ENCODE measurements around the gene SEMA5A. TPM values are rescaled to one million over a fixed set of nuclear protein-coding genes. Genes with fewer than 3 reads are reported as not detected.

SEMA5A gene
- total RNA-seq, 1 experiment from 2014 or later: 34.3 TPM

GRCh38 chr5:9009931-9010651 is 535.8 kb downstream of the SEMA5A start:
- intact Hi-C loops (cut with micrococcal nuclease; ENCODE audit: unreplicated experiment): no loop called here
- Histone ChIP-seq H3K27me3 (replicated peaks; ENCODE audit: control insufficient read depth, insufficient read depth, low read length) (no peaks in the 10 kb centered on the region), H3K9me3 (no peaks in the 10 kb centered on the region), H3K36me3 (ENCODE audit: control insufficient read depth, insufficient read depth, low read length) (no peaks in the 10 kb centered on the region), H3K4me3 (ENCODE audit: low read depth, low read length) (no peak overlapping the region), H3K4me1 (no peaks in the 10 kb centered on the region)
- ChIA-PET CTCF (no interaction called here), POLR2A (no interaction called here)
- no peaks in the 10 kb centered on the region for H3K36me3 Mint-ChIP-seq (ENCODE audit: insufficient read depth, unreplicated experiment)
- no peaks in the 10 kb centered on the region for H3K4me1 Mint-ChIP-seq (ENCODE audit: low read depth, unreplicated experiment)
- H3K4me3 Mint-ChIP-seq (ENCODE audit: unreplicated experiment): no peak overlapping the region
- peaks cover 23% of the 10 kb centered on the region for H3K27me3 Mint-ChIP-seq (ENCODE audit: insufficient read depth, unreplicated experiment)
- no peak overlapping the region for H3K27ac Mint-ChIP-seq (ENCODE audit: unreplicated experiment)
- H3K9me3 Mint-ChIP-seq (ENCODE audit: unreplicated experiment): peaks cover 9% of the 10 kb centered on the region
- DNase-seq: no peak
- no TSS peak for BruUV-seq (replicated peaks)
- TF ChIP-seq, protein P1, sequence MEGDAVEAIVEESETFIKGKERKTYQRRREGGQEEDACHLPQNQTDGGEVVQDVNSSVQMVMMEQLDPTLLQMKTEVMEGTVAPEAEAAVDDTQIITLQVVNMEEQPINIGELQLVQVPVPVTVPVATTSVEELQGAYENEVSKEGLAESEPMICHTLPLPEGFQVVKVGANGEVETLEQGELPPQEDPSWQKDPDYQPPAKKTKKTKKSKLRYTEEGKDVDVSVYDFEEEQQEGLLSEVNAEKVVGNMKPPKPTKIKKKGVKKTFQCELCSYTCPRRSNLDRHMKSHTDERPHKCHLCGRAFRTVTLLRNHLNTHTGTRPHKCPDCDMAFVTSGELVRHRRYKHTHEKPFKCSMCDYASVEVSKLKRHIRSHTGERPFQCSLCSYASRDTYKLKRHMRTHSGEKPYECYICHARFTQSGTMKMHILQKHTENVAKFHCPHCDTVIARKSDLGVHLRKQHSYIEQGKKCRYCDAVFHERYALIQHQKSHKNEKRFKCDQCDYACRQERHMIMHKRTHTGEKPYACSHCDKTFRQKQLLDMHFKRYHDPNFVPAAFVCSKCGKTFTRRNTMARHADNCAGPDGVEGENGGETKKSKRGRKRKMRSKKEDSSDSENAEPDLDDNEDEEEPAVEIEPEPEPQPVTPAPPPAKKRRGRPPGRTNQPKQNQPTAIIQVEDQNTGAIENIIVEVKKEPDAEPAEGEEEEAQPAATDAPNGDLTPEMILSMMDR (IDR thresholded peaks at IDR 0.05; ENCODE audit: insufficient read depth in 1 of 2, low read depth in 1 of 2, low read length in 1 of 2, severe bottlenecking in 1 of 2, unreplicated experiment in 1 of 2): no peak

DNA sequence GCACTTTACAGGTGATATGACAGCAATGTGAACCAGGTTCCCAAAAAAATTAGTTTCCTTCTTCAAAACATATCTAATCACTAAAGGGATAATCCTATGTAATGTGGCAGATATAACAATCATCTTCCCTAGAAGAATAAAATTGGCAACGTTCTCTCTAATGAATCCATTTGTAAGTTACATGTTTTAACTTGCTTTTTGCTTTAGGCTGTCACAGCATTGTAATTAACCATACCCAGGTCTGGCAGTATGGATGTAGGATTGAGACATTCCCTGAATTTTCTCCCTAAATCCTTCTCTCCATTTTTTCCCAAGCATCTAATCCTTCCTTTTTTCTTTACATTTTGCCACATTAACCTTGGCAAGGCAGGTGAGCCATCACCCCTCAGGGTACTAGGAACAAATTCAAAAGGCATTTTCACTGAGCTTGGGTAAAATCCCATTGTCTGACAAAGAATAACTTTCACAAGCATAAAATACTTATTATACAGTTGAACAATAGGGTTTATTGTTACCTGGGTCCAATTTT is 548.3 kb downstream of the SEMA5A start:
- H3K9me3 Mint-ChIP-seq (ENCODE audit: unreplicated experiment): no peaks in the 10 kb centered on the region
- Histone ChIP-seq H3K4me3 (ENCODE audit: low read depth, low read length) (no peak overlapping the region), H3K9me3 (no peaks in the 10 kb centered on the region), H3K27me3 (replicated peaks; ENCODE audit: control insufficient read depth, insufficient read depth, low read length) (no peaks in the 10 kb centered on the region), H3K36me3 (ENCODE audit: control insufficient read depth, insufficient read depth, low read length) (no peaks in the 10 kb centered on the region), H3K4me1 (no peaks in the 10 kb centered on the region)
- no peaks in the 10 kb centered on the region for H3K4me1 Mint-ChIP-seq (ENCODE audit: low read depth, unreplicated experiment)
- TF ChIP-seq, protein P1 (IDR thresholded peaks at IDR 0.05; ENCODE audit: insufficient read depth in 1 of 2, low read depth in 1 of 2, low read length in 1 of 2, severe bottlenecking in 1 of 2, unreplicated experiment in 1 of 2): no peak
- intact Hi-C loops (cut with micrococcal nuclease; ENCODE audit: unreplicated experiment): no loop called here
- ChIA-PET CTCF (no interaction called here), POLR2A (interaction anchor here (0.5 kb wide), 1 partner anchor 107 kb away, joined by 3 read pairs; no protein-coding TSS in a partner anchor)
- H3K36me3 Mint-ChIP-seq (ENCODE audit: insufficient read depth, unreplicated experiment): no peaks in the 10 kb centered on the region
- BruUV-seq (replicated peaks): no TSS peak
- no peak for DNase-seq
- H3K27ac Mint-ChIP-seq (ENCODE audit: unreplicated experiment): no peak overlapping the region
- H3K4me3 Mint-ChIP-seq (ENCODE audit: unreplicated experiment): no peak overlapping the region
- H3K27me3 Mint-ChIP-seq (ENCODE audit: insufficient read depth, unreplicated experiment): no peaks in the 10 kb centered on the region

DNA sequence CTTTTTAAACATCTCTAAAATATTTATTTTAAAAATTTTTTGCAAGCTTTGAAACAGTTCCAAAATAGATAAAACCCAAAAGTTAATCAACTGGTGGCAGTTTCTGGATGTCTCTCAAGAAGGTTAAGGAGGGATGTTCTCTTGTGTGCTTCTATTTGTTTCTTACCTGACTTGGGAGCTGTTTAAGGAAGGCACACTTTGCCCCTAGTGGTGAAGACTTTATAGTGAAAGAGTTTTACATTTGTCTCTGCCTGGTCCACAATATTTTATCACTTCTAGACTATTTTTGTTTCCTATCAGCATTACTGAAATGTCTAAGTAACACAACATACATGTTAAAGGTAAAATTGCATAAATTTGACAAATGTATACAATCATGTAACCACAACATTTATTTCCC is 552.8 kb downstream of the SEMA5A start:
- intact Hi-C loops (cut with micrococcal nuclease; ENCODE audit: unreplicated experiment): loop anchor here (1.0 kb wide), 1 partner anchor 129 kb away; no protein-coding TSS in a partner anchor
- H3K9me3 ChIP-seq: no peaks in the 10 kb centered on the region
- no peaks in the 10 kb centered on the region for H3K27me3 ChIP-seq (replicated peaks; ENCODE audit: control insufficient read depth, insufficient read depth, low read length)
- Mint-ChIP-seq H3K27me3 (ENCODE audit: insufficient read depth, unreplicated experiment) (no peaks in the 10 kb centered on the region), H3K4me1 (ENCODE audit: low read depth, unreplicated experiment) (no peaks in the 10 kb centered on the region), H3K27ac (ENCODE audit: unreplicated experiment) (no peak overlapping the region), H3K4me3 (ENCODE audit: unreplicated experiment) (no peak overlapping the region), H3K36me3 (ENCODE audit: insufficient read depth, unreplicated experiment) (no peaks in the 10 kb centered on the region), H3K9me3 (ENCODE audit: unreplicated experiment) (no peaks in the 10 kb centered on the region)
- ChIA-PET CTCF (interaction anchor here (0.6 to 0.7 kb wide), 2 partner anchors 8 to 22 kb away, joined by 3 read pairs; no protein-coding TSS in a partner anchor), POLR2A (no interaction called here)
- no peaks in the 10 kb centered on the region for H3K36me3 ChIP-seq (ENCODE audit: control insufficient read depth, insufficient read depth, low read length)
- peak in 1 of 2 experiments; percentile 6 for DNase-seq
- no peak overlapping the region for H3K4me3 ChIP-seq (ENCODE audit: low read depth, low read length)
- BruUV-seq (replicated peaks): no TSS peak
- TF ChIP-seq, protein P1 (IDR thresholded peaks at IDR 0.05; ENCODE audit: insufficient read depth in 1 of 2, low read depth in 1 of 2, low read length in 1 of 2, severe bottlenecking in 1 of 2, unreplicated experiment in 1 of 2): peak; percentile 41 to 67
- no peaks in the 10 kb centered on the region for H3K4me1 ChIP-seq

Small RNAs within 50 kb of the gene (microRNA-seq; reads per million reads assigned to microRNA genes)
- 13.4 reads per million, percentile 53 among the genes with 10 or more reads in this experiment for gene MIR4636

Other genes with a start within 250 kb of the SEMA5A start
- gene TAS2R1, start 84.3 kb upstream of the SEMA5A start, total RNA-seq (2022): 0.56 and 0.82 TPM in 2 replicates